NK-92 (cell line): ENCODE measurements around the gene MON1A.
A peak's percentile ranks its signal among the peaks of the same experiment; 100 is the strongest.
"Not testable (repeated sequence)": the region's sequence is repeated elsewhere in the genome, so short reads cannot be mapped to it uniquely, and the experiment has no call there.

Experiments
- DNase-seq: peaks from one replicate; lab custom pipeline; 2025; ENCODE audit not compliant: unreplicated experiment; lab: John Stamatoyannopoulos, UW

The MON1A gene, protein sequence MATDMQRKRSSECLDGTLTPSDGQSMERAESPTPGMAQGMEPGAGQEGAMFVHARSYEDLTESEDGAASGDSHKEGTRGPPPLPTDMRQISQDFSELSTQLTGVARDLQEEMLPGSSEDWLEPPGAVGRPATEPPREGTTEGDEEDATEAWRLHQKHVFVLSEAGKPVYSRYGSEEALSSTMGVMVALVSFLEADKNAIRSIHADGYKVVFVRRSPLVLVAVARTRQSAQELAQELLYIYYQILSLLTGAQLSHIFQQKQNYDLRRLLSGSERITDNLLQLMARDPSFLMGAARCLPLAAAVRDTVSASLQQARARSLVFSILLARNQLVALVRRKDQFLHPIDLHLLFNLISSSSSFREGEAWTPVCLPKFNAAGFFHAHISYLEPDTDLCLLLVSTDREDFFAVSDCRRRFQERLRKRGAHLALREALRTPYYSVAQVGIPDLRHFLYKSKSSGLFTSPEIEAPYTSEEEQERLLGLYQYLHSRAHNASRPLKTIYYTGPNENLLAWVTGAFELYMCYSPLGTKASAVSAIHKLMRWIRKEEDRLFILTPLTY

DNA sequence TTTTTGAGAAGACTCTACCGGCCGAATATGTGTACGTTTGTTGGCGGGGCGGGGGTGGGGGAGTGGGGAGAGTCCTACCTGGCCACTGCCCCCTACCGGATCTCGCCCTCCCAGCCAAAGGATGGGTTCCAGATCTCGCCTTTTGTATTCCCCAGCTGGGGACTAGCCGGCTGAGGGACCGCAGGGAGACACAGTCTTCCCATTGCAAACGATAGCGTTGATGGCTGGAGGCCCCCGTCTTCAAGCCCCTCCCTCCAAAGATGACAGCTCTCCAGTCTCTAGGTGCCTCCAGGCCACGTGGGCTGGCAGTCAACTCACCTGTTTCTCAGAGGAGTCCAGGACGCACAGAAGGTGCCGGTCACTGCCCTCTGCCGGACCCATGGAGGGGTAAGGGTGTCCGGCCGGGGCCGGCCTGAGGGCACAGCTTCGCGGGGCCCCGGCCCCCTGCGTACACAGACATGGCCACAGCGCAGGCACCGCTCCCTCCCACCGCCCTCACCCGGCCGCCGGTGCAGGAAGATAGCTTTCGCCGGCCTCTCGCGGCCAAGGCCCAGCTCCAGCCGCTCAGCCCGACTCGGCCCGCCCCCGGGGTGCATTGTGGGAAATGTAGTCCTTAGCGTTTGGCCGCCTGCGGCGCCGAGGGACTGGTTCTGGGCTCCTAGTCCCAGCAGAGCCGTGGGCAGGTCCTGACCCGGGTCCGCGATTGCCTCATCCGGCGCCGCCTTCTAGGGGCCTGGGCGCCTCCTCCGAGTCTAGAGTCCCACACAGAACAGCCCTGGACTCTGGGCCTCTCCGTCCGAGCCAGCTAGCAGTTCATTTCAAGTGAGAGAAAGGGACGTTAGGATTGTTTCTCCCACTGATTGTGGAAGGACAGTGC lies at the start of gene MON1A:
MON1A (minus strand) TSS at position 521 of the 877 bp plus-strand sequence. CDS start 16,465 bp downstream, outside the sequence.
- peak; percentile 11 for DNase-seq

DNA sequence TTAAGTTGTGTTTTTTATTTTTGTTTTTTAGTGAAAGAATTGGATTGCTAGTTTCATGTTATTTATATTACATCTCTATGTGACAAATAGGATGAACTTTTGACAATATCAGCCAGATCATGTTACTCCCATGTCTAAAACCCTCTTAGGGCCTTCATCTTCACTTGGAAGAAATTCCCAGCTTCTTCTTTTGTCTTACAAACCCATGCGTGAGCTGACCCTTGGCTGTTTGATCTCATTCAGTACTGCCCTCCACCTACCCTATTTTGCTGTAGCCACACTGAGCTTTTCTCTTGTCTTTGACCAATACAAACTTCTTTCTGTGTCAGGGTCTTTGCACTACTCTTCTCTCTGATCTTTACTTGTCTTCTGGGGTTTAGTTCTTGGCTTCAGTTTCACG lies 47.3 kb upstream of the MON1A start:
- DNase-seq, result no peak

DNA sequence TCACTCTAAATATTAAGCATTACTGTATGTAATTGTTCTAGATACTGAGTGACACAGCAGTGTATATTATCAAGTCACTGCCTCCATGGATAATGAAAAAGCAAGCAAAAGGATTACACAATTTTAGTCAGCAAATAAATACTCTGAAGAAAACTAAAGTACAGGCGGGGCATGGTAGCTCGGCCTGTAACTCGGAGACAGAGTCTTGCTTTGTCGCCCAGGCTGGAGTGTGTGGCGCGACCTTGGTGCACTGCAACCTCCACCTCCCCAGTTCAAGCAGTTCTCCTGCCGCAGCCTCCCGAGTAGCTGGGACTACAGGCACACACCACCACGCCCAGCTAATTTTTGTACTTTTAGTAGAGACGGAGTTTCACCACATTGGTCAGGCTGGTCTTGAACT lies 43.0 kb upstream of the MON1A start:
- DNase-seq, result no peak

DNA sequence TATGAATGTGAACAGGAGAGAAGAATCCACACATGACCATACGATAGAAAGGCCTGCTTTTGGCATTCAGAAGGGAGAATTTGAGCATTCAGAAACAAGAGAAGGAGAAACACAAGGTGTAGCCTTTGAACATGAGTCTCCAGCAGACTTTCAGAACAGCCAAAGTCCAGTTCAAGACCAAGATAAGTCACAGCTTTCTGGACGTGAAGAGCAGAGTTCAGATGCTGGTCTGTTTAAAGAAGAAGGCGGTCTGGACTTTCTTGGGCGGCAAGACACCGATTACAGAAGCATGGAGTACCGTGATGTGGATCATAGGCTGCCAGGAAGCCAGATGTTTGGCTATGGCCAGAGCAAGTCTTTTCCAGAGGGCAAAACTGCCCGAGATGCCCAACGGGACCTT lies 38.7 kb upstream of the MON1A start:
- no peak for DNase-seq

DNA sequence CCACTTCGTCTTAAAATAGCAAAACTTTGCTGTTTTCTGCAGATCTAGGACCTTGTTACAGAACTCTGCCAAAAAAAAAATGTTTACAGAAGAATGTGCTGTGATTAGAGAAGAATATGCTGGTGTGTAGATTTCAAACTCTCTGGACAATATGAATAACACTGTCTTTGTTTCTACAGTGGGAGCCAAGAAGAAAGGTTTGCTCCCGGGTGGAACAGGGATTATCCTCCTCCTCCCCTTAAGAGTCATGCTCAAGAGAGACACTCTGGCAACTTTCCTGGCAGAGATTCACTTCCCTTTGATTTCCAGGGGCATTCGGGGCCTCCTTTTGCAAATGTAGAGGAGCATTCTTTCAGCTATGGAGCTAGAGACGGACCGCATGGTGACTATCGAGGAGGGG lies 37.7 kb upstream of the MON1A start:
- no peak for DNase-seq

DNA sequence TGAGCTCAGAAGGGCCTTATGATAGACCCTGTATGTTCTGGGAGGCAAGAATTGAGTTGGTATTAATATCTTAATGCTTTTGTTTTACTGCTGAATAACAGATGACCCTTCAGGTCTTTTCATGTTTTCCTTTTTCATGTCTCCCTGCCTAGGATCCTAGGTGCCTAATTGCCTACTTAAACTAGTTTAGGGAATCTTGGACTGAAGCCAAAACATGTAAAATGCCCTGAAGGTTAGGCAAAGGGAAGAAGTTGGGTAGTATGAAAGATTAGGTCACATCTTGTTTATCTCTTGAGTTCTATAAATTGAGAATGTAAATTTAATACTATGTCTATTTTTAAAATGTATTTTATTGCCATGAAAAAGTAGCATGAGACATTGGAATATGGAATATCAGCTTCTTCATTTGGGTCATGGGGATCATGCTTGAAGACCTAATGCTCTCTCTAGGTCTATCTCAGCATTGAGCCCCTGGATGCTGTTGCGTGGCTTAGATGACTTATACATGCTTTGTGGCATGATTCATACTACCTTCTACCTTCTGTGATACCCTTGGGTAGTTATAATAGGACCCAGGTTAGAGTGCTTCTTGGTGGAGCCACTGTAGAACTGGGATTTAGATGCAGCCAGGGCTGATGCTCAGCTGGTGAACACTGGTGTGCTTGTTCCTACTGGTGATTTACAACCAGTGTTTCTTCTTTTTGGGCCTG lies 36.8 kb upstream of the MON1A start:
- DNase-seq, result no peak

DNA sequence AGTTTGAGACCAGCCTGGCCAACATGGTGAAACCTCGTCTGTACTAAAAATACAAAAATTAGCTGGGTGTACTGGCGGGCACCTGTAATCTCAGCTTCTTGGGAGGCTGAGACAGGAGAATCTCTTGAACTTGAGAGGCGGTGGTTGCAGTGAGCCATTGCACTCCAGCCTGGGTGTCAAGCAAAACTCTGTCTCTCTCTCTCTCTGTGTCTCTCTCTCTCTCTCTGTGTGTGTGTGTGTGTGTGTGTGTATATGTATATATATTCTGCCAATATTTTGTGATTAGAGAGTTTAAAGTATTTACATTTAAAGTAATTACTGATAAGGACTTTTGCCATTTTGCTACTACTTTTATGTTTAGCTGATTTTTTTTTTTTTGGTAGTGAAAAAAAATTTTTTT lies 26.0 kb upstream of the MON1A start:
- no peak for DNase-seq

DNA sequence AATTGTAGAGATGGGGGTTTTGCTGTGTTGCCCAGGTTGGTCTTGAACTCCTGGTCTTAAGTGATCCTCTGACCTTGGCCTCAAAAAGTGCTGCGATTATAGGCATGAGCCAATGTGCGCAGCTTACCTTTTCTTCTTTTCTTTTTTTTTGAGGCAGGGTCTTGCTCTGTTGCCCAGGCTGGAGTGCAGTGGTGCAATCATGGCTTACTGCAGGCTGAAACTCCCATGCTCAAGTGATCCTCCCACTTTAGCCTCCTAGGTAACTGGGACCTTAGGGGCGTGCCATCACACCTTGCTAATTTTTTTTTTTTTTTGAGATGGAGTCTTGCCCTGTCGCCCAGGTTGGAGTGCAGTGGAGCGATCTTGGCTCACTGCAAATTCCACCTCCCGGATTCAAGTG lies 23.3 kb upstream of the MON1A start:
- no peak for DNase-seq

DNA sequence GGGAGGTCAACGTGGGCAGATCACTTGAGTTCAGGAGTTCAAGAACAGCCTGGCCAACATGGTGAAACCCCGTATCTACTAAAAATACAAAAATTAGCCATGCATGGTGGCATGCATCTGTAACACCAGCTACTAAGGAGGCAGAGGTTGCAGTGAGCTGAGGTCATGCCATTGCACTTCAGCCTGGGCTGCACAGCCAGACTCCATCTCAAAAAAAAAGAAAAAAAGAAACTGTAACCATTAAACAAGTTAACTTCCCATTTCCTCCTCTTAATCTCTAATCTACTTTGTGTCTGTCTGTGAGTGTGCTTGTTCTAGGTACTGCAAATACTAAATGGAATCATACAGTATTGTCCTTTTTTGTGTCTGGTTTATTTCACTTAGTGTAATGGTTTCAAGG lies 13.0 kb upstream of the MON1A start:
- no peak for DNase-seq

DNA sequence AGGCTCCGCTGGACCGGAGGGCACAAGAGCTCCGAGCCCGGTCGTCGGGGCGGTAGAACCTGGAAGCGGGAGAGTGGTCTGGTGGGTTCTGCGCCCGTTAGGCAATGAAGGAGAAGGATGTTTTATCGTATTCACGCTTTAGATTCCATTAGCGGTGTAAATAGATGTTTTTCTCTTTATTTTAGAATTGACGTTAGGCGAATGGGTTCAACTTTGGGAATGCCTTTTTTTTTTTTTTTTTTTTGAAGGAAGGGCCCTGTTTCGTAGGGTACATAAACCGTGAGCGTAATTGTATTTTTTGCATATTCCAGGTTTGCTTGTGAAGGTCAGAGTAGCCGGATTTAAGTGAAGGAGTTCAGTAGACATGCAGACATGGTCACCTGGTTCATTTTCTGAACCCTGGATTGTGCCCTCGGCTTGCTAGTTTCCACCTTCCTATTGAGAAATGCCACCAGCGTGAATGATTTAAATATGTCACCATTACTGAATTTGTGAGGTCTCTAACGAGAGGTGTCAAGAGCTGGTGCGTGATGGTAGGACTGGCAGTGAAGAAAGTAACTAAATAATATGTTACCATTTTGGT lies 11.1 kb upstream of the MON1A start:
- no peak for DNase-seq

DNA sequence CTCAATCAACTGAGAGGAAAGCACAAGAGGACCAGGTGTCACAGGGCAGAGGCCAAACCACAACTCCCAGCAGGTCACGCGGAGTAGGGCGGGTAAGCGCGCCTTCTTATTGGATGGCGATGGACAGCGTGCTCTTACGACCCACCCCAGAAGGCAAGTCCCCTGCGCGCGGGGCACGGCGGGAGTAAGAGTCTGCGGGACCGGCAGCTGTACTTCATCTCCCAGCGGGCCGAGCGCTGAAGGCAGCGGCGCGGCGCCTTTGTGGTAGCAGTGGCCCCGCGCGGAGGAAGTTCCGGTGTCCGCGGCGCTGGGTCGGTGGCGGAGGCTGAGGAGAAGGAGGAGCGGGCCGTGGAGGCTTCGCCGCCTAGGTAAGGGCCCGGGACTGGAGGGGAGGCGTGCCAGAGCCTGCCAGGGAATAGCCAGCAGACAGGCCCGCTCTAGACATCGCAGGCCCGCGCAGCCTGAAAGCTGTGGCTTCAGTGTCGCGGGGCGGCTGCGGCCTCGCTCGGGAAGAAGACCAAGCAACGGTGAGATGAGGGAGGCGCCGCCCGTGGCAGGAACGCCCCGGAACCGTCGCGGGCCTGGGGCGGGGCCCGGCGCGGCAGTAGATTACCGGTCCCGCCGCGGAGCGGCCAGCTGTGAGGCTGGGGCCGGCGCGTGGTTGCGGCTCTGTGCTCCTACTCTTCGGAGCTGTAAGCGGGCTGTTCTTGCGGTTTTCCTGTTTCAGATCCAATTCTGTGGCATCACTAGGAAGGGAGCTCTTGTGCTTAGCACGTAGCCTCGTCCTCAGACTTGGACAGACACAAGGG lies 10.5 kb upstream of the MON1A start, which contains the start of gene RBM6:
RBM6 (plus strand) TSS at position 293 of the 809 bp plus-strand sequence. CDS start 22,492 bp downstream, outside the sequence.
- peak; percentile 53 for DNase-seq

DNA sequence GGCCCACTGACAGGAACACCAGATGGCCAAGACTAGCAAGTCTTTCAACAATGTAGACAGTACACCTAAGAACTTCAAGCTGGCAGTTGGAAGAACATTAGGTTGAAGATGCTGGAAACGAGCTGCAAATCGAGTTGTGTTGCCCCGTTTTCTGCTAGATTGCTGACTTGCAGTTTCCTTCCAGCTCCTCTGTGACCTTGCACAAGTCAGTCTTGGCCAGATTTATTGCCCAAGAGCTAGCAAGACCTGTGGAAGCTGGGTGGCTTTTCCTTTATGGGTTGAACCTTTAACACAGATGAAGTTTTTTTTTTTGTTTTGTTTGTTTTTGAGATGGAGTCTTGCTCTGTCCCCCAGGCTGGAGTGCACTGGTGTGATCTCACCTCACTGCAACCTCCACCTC lies 7.5 kb upstream of the MON1A start:
- DNase-seq, result no peak

DNA sequence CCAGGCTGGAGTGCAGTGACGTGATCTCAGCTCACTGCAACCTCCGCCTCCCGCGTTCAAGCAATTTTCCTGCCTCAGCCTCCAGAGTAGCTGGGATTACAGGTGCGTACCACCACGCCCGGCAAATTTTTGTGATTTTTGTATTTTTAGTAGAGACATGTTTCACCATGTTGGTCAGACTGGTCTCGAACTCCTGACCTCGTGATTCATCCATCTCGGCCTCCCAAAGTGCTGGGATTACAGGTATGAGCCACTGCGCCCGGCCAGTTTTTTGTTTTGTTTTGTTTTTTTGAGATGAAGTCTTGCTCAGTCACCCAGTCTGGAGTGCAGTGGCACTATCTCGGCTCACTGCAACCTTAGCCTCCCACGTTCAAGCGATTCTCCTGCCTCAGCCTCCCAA lies 2.7 kb upstream of the MON1A start:
- not testable (repeated sequence) for DNase-seq

DNA sequence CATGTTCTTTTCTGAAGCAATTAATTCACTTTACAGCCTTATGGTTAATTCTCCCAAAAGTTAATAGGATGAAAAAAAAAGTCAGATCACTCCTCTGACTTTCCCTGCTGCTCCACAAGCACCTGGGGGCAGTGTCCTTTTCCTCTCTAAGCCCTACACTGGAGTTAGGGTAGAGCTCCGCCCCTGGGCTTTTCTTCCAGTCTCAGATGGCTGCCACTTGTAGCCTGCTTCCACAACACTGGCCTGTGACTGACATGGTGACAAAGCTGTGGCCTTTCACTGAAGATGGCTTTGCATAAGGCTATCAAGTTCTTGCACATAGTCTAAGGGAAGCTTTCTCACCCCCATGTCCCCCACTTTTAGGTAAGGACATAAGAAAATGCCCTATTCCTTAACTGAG lies 1.3 kb upstream of the MON1A start:
- DNase-seq, result no peak

DNA sequence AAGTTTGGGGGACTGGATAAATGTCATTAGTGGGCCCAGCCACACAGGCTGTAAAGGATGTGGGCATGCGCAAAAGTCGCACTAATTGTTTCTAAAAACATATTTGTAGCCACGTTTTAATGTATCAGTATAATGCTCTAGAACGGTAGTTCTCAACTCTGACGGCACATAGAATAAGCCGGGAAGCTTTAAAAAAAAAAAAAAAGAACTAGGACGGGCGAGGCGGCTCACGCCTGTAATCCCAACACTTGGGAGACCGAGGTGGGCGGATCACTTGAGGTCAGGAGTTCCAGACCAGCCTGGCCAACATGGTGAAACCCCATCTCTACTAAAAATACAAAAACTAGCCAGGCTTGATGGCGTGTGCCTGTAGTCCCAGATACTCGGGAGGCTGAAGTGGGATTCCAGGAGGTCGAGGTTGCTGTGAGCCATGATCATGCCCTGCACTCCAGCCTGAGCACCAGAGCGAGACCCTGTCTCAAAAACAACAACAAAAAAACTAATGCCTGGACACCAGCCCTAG lies 618 bp upstream of the MON1A start:
- DNase-seq, result no peak

DNA sequence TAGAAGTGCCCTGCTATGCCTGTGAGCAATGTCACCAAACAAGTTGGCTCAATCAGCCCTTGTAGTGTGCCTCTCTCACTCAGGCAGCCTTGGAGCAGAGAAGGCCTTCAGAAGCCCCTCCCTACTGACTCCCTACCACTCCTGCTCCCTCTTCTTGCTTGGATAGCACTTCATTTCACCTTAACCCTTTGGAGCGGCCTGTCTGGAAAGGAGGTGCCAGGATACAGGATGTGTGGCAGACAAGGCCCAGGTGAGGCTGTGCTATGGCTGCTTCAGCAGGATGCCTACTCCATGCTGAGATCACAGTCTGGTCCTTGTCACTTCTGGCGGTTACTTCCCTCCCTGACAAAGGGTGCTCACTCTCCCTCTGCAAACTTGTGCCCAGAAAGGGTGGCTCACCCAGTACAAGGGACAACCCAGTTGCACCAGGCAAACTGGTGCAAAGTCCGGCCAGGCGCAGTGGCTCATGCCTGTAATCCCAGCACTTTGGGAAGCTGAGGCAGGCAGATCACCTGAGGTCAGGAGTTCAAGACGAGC lies 1.1 kb downstream of the MON1A start:
- DNase-seq, result no peak

DNA sequence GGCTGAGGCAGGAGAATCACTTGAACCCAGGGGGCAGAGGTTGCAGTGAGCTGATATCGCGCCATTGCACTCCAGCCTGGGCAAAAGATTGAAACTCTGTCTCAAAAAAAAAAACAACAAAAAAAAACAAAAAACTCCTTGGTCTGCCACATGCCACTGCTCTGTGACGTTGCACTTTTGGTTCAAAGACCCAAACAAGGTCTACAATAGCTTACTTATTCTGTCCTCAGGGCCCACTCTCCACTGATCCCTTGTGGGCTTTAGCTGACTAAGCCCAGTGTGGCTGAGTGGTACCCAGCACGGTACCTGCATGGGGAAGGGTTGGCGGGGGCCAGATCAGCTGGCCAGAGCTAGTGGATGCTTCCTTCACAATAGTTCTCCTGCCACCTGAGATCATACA lies 1.8 kb downstream of the MON1A start:
- DNase-seq, result no peak

DNA sequence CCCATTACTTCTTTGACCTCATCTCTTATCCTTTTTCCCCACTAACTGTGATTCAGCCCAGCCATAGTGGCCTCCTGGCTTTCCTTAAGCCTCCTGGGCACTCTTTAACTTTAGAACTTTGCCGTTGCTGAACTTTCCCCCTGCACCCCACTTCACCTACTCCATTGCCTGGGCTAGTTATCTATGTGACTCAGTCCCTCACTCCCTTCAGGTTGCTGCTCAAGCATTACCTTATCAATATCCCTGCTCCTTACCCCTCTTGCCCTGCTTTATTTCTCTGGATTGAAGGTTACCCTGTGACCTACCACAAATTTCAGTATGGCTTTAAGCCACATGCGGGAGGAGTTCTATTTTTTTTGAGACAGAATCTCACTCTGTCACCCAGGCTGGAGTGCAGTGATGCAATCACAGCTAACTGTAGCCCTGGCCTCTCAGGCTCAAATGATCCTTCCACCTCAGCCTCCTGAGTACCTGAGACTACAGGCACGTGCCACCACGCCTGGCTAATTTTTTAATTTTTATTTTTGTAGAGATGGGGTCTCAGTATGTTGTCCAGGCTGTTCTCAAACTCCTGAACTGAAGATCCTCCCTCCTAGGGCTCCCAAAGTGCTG lies 3.4 kb downstream of the MON1A start:
- no peak for DNase-seq

DNA sequence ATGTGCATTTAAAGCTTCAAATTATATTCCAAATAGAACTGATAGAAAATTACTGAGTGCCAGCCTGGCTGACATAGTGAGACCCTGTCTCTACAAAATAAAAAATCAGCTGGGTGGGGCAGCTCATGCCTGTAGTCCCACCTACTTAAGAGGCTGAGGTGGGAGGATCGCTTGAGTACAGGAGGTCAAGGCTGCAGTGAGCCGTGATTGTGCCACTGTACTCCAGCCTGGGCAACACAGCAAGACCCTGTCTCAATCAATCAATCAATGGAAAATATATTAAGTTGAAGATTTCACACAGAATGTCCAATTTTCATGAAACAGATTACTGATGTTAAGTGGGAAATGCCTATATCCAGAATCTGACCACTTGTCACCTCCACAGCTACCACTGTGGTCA lies 4.1 kb downstream of the MON1A start:
- DNase-seq, result no peak
